ENCODE data around the gene ENTPD2. TPM values are rescaled to one million over a fixed set of nuclear protein-coding genes. Genes with fewer than 3 reads are reported as not detected.

Gene ENTPD2
- total and polyA plus RNA-seq, 9 of the 15 experiments (the other 6 are each of a cell fraction or from before 2014, with no cell fraction given), result 0.04 to 0.60 (median 0.14) TPM; not detected in 4

GRCh38 chr9:137046088-137046787 is 7.6 kb downstream of the ENTPD2 start, which contains the start of gene NPDC1 (continued):
- 0 out of 2 replicates have a peak, but pooled peaks have one; percentile 40 for TF ChIP-seq ETS1 (conservative IDR thresholded peaks at IDR 0.05; ENCODE audit: control insufficient read depth, low read depth, low read length)
- no peak for TF ChIP-seq POLR2H (tag; IDR thresholded peaks at IDR 0.05; ENCODE audit: low read depth)
- no peak for TF ChIP-seq CHD4 (IDR thresholded peaks at IDR 0.05; ENCODE audit: insufficient read depth, insufficient replicate concordance, low read depth, low read length, poor library complexity, severe bottlenecking)
- TF ChIP-seq, protein P1, sequence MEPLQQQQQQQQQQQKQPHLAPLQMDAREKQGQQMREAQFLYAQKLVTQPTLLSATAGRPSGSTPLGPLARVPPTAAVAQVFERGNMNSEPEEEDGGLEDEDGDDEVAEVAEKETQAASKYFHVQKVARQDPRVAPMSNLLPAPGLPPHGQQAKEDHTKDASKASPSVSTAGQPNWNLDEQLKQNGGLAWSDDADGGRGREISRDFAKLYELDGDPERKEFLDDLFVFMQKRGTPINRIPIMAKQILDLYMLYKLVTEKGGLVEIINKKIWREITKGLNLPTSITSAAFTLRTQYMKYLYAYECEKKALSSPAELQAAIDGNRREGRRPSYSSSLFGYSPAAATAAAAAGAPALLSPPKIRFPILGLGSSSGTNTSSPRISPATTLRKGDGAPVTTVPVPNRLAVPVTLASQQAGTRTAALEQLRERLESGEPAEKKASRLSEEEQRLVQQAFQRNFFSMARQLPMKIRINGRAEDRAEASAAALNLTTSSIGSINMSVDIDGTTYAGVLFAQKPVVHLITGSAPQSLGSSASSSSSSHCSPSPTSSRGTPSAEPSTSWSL (CRISPR knock-in tag; IDR thresholded peaks at IDR 0.05; ENCODE audit: borderline replicate concordance), result no peak
- TF ChIP-seq SRSF1 (IDR thresholded peaks at IDR 0.05; ENCODE audit: low read depth, low read length), result no peak
- TF ChIP-seq ZBTB1 (CRISPR knock-in tag; IDR thresholded peaks at IDR 0.05; ENCODE audit: borderline replicate concordance, low read depth), result no peak
- TF ChIP-seq JUNB (CRISPR knock-in tag; conservative IDR thresholded peaks at IDR 0.05), result no peak
- TF ChIP-seq ZNF239 (CRISPR knock-in tag; IDR thresholded peaks at IDR 0.05), result no peak
- TF ChIP-seq NR2C1 (IDR thresholded peaks at IDR 0.05), result no peak
- TF ChIP-seq NR2C1 (tag; IDR thresholded peaks at IDR 0.05), result no peak
- TF ChIP-seq ETV1 (tag; conservative IDR thresholded peaks at IDR 0.05; ENCODE audit: low read depth), result 0 out of 2 replicates have a peak, but pooled peaks have one; percentile 15
- TF ChIP-seq, protein P2, sequence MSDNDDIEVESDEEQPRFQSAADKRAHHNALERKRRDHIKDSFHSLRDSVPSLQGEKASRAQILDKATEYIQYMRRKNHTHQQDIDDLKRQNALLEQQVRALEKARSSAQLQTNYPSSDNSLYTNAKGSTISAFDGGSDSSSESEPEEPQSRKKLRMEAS (CRISPR knock-in tag; IDR thresholded peaks at IDR 0.05), result 0 out of 2 replicates have a peak, but pooled peaks have one; percentile 37
- TF ChIP-seq, protein P3, sequence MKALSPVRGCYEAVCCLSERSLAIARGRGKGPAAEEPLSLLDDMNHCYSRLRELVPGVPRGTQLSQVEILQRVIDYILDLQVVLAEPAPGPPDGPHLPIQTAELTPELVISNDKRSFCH (CRISPR knock-in tag; IDR thresholded peaks at IDR 0.05), result no peak
- TF ChIP-seq, protein P3 (tag; IDR thresholded peaks at IDR 0.05), result no peak
- TF ChIP-seq SMARCA4 (IDR thresholded peaks at IDR 0.05), result no peak

Data from K562 (cell line).